HG03060 (cell line): ENCODE data around the gene CIAPIN1.

Experiments used
- ATAC-seq: cut with Tn5 transposase; IDR thresholded peaks from one replicate; pipeline ENCODE4 v1.9.1; 2021; ENCODE audit warnings: low read depth, moderate number of reproducible peaks; ENCODE audit not compliant: unreplicated experiment

Gene CIAPIN1

DNA sequence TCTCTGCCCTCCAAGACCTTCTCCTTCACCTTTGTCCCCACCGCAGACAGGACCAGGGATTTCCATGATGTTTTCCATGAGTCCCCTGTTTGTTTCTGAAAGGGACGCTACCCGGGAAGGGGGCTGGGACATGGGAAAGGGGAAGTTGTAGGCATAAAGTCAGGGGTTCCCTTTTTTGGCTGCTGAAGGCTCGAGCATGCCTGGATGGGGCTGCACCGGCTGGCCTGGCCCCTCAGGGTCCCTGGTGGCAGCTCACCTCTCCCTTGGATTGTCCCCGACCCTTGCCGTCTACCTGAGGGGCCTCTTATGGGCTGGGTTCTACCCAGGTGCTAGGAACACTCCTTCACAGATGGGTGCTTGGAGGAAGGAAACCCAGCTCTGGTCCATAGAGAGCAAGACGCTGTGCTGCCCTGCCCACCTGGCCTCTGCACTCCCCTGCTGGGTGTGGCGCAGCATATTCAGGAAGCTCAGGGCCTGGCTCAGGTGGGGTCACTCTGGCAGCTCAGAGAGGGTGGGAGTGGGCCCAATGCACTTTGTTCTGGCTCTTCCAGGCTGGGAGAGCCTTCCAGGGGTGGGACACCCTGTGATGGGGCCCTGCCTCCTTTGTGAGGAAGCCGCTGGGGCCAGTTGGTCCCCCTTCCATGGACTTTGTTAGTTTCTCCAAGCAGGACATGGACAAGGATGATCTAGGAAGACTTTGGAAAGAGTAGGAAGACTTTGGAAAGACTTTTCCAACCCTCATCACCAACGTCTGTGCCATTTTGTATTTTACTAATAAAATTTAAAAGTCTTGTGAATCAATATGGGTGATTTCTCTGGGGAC is 62.7 kb downstream of the CIAPIN1 start:
- no peak for ATAC-seq

DNA sequence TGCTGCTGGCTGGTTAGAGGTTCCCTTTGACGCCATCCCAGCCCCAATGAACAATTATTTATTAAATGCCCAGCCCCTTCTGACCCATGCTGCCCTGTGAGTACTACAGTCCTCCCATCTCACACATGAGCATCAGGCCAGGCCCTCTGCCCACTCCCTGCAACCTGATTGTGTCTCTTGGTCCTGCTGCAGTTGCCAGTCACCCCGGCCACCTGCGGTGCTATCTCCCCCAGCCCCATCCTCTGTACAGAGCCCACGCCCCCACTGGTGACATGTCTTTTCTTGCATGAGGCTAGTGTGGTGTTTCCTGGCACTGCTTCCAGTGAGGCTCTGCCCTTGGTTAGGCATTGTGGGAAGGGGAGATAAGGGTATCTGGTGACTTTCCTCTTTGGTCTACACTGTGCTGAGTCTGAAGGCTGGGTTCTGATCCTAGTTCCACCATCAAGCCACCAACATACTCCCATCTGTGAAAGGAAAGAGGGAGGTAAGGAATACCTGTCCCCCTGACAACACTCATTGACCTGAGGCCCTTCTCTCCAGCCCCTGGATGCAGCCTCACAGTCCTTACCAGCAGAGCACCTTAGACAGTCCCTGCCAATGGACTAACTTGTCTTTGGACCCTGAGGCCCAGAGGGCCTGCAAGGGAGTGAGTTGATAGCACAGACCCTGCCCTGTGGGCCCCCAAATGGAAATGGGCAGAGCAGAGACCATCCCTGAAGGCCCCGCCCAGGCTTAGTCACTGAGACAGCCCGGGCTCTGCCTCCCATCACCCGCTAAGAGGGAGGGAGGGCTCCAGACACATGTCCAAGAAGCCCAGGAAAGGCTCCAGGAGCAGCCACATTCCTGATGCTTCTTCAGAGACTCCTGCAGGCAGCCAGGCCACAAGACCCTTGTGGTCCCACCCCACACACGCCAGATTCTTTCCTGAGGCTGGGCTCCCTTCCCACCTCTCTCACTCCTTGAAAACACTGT is 63.6 kb downstream of the CIAPIN1 start:
- no peak for ATAC-seq

DNA sequence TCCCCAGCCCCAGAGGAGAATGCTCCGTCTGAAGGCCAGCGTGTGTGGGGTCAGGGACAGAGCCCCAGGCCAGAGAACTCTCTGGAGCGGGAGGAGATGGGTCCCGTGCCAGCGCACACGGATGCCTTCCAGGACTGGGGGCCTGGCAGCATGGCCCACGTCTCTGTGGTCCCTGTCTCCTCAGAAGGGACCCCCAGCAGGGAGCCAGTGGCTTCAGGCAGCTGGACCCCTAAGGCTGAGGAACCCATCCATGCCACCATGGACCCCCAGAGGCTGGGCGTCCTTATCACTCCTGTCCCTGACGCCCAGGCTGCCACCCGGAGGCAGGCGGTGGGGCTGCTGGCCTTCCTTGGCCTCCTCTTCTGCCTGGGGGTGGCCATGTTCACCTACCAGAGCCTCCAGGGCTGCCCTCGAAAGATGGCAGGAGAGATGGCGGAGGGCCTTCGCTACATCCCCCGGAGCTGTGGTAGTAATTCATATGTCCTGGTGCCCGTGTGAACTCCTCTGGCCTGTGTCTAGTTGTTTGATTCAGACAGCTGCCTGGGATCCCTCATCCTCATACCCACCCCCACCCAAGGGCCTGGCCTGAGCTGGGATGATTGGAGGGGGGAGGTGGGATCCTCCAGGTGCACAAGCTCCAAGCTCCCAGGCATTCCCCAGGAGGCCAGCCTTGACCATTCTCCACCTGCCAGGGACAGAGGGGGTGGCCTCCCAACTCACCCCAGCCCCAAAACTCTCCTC is 64.5 kb downstream of the CIAPIN1 start:
- no peak for ATAC-seq

DNA sequence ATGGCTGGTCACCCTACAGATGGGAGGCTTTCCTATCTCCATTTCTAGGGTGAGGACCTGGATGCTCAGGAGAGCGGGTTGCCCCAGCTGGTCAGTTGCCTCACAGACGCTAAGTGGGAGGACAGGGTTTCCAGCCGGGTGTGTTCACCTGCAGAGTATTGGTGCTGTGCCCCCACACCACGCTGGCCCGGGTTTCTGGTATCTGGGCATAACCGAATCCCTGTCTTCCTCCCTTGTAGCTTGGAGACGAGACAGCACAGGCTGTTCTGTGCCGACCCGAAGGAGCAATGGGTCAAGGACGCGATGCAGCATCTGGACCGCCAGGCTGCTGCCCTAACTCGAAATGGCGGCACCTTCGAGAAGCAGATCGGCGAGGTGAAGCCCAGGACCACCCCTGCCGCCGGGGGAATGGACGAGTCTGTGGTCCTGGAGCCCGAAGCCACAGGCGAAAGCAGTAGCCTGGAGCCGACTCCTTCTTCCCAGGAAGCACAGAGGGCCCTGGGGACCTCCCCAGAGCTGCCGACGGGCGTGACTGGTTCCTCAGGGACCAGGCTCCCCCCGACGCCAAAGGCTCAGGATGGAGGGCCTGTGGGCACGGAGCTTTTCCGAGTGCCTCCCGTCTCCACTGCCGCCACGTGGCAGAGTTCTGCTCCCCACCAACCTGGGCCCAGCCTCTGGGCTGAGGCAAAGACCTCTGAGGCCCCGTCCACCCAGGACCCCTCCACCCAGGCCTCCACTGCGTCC is 65.2 kb downstream of the CIAPIN1 start:
- no peak for ATAC-seq

DNA sequence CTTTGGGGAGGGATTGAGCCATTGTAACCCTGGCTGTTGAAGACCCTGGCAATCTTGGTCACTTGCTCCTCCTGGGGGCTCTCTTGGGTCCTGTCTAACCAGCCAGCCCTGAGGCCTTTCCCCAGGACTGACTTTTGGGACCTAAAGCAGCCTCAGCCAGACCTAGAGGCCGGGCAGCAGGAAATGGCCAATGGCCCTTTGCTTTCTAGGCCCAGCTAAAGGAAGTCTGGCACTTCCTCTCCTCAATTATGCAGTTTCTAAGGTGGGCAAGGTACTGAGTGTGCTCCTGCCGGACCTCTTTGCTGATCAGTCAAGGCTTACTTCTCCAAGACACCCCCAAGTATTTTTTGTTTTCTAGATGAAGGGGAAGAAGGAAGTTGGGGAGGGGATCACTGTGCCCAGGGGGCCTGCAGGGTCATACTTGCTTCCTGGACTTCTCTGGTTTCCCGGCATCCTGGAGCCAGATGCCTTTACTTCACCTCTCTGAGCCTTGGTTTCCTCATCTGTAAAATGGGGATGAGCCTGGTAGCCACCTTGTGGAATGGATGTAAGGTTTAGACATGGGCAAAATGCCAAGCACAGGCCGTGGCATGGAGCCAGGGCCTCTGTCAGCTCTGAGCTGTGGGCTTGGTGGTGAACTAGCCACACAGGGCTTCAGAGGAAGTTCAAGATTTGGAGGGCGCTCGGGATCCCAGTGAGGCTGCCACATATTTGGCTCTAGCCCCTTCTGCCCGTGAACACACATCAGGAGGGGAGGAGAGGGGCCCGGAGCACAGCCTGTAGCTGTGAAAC is 66.3 kb downstream of the CIAPIN1 start:
- no peak for ATAC-seq

DNA sequence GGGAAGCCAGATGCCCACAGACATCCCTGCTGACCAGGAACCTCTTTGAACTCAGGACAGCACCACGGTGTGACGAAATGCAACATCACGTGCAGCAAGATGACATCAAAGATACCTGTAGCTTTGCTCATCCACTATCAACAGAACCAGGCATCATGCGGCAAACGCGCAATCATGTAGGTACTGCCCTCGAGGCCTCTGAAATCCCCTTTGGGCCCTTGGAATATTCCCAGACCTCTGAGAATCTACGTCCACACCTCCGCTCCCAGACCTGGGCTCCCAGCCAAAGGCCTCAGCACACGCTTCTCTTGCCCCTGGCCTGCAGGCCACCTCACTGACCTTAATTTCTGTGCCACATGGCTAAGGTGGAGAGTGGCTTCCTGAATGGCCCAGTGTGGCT is 67.6 kb downstream of the CIAPIN1 start:
- no peak for ATAC-seq
